GM12801 (cell line): Measurements from ENCODE around the gene RARS2.

ENCODE experiments used
- CTCF ChIP-seq: IDR thresholded peaks from one replicate; pipeline ENCODE4 v1.5.1; 2011; ENCODE audit warnings: control low read depth; ENCODE audit not compliant: insufficient read length; ENCODE audit errors: extremely low read depth

The RARS2 gene

DNA sequence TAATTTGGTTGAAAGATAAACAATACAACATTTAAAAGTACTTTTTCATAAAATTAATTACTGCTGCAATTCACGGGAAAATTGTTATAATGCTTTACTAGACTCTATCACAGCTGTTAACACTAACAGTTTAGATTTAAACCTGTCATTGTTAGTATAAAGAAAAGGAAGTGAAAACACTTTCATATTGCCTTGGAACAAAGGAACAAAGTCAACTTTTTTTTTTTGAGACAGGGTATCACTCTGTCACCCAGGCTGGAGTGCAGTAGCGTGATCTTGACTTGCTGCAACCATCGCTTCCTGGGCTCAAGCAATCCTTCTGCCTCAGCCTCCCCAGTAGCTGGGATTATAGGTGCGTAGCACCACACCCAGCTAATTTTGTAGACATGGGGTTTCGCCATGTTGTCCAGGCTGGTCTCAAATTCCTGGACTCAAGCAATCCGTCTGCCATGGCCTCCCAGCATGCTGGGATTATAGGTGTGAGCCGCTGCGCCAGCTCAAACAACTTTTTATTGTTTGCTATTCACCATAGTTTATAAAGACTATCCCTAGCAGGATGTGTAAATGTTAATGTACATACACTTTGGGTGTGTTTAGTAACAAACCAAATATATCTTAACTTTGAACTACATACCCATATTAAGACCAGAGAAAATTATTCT is 94.9 kb downstream of the RARS2 start:
- TF ChIP-seq CTCF = no peak

DNA sequence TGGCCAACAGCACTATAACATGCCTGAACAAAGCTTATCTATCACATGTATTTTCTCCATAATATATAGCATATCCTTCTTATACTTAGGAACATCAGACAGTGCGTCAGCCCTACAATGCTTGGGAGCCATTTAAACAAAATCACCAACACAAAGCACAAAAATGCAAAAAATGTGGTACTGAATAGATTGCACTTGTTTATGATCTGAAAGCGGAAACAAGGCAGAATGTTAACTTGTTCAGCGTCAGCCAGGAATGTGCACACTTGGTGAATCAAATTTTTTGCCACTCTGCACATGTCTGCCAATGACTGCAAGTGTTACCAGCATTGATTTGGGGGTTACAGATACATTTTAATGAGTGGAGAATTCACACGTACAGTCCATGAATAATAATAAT is 102.2 kb downstream of the RARS2 start:
- no peak for TF ChIP-seq CTCF

DNA sequence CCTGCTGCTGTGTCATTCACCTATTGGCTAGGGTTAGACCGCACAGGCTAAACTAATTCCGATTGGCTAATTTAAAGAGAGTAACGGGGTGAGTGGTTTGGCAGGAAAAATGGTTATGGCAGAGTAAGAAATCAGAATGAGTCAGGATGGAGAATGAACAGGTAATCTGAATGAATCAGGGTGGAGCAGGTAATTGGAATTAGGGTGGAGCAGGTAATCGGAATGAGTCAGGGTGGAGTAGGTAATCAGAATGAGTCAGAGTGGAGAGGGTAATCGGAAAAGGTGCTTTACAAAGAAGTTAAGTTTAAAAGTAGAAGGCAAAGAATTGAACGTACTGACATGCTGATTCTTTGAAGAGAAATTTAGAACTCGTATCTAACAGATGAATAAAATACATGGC is 105.3 kb downstream of the RARS2 start:
- no peak for TF ChIP-seq CTCF

DNA sequence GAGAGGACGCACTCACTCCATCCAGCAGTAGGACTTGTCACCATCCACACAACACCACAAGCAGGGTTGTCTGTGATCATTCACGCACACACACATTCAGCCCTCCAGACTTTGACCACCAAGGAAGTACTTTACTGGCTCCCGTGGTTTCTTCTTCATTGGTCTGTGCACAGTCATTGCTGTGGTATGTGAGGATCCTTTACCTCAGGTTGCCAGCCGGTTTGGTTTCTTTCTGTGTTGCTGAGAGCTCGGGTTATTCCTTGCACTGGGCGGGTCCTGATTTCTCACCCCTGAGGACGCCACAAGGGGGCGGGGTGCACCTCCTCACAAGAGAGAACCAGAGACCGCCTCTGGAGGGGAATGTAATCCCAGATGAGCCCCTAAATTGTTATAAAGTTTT is 105.9 kb downstream of the RARS2 start:
- no peak for TF ChIP-seq CTCF

- no peak for TF ChIP-seq CTCF
Measured at GRCh38 chr6:87482366-87482765, 107.4 kb downstream of the RARS2 start.

- no peak for TF ChIP-seq CTCF
Measured at GRCh38 chr6:87481931-87482330, 107.9 kb downstream of the RARS2 start.

DNA sequence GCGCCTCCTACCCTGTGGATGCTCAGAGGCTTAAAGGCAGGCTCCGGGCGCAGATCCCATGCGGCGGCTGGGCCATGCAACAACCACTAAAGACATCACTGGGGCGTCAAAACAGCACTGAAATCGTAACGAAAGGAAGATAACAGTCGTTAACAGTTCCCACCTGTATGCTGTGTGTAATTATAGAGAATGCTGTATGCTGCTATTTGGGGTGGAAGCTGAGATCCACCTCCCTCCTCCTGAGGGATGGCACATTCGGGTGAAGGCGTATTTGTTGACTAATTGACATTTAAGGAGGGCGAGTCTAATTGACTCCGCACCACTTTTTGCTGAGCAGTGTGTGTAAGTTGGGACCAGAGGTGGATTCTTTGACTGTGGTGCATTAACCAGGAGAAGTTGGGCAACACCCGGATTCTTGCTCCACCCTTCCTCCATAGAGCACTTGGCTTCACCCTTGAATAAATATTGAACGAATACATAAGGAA is 116.3 kb downstream of the RARS2 start:
- TF ChIP-seq CTCF = no peak
